Adrenal gland (tissue), 5 donors: ENCODE data around the gene HSBP1L1.

ENCODE experiments used
- CTCF ChIP-seq, 6 experiments: fragments of 450-650 bp in 4 of 6; fragments of 200-600 bp in 2 of 6; sonication (generic) in 1 of 6; IDR thresholded peaks; 1 replicate in 5 of 6; 2 replicates in 1 of 6; pipeline versions ENCODE4 v1.5.1 to v1.8.0; 2016 to 2021; ENCODE audit warnings: antibody characterized with exemption in 6 of 6, mild to moderate bottlenecking in 2 of 6, moderate library complexity in 1 of 6
- POLR2A ChIP-seq, 2 donors: fragments of 450-650 bp; IDR thresholded peaks; one replicate each; pipeline ENCODE4 v1.6.1; 2017; ENCODE audit warnings: antibody characterized with exemption in 2 of 2, mild to moderate bottlenecking in 2 of 2, moderate library complexity in 1 of 2
- donor health status: DM: no; HTN: no; CAD: no.

- TF ChIP-seq POLR2A (IDR thresholded peaks at IDR 0.05), result no peak
- no peak for TF ChIP-seq CTCF (IDR thresholded peaks at IDR 0.05)
Observed at GRCh38 chr18:79953971-79954651, 10.3 kb upstream of the HSBP1L1 start.
